GM13976 (cell line): Measurements from ENCODE around the gene TRAF1.

Experiments used
- DNase-seq: peaks from one replicate; pipeline ENCODE4 v3.0.0; 2012; ENCODE audit warnings: low spot score
- in situ Hi-C: fragments of 300-500 bp; cut with MboI; formaldehyde crosslinking; loops from one replicate; pipeline ENCODE4 v1.12.0; 2022; ENCODE audit warnings: low sequenced_read_pairs, mixed read lengths, inconsistent platforms; ENCODE audit not compliant: unreplicated experiment
- TF ChIP-seq, protein P1 (sequence below): IDR thresholded peaks from 2 replicates; pipeline ENCODE4 v1.5.1; 2012; ENCODE audit warnings: borderline replicate concordance, mild to moderate bottlenecking; ENCODE audit not compliant: insufficient read depth; ENCODE audit errors: extremely low read depth, missing control alignments, control extremely low read depth

The TRAF1 gene

DNA sequence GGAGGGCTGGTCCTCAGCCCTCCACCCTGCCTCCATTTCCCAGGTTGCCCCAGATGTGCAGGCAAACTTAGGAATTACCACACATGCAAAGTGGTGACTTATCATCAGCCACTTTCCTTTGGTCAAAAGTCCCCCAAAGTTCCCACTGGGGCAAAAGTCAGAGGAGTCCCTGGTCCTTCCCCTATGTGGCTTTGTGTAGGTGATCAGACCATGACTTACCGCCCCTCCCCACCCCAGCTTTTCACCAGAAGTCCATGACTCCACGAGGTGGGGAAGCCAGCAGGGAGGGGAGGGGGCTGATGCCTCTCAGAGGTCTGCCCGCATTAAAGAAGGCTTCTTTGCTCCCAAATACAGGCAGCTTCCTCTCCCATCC is 5.8 kb downstream of the TRAF1 start:
- in situ Hi-C loops: no loop called here
- TF ChIP-seq, protein P1, sequence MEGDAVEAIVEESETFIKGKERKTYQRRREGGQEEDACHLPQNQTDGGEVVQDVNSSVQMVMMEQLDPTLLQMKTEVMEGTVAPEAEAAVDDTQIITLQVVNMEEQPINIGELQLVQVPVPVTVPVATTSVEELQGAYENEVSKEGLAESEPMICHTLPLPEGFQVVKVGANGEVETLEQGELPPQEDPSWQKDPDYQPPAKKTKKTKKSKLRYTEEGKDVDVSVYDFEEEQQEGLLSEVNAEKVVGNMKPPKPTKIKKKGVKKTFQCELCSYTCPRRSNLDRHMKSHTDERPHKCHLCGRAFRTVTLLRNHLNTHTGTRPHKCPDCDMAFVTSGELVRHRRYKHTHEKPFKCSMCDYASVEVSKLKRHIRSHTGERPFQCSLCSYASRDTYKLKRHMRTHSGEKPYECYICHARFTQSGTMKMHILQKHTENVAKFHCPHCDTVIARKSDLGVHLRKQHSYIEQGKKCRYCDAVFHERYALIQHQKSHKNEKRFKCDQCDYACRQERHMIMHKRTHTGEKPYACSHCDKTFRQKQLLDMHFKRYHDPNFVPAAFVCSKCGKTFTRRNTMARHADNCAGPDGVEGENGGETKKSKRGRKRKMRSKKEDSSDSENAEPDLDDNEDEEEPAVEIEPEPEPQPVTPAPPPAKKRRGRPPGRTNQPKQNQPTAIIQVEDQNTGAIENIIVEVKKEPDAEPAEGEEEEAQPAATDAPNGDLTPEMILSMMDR: no peak
- DNase-seq: no peak

DNA sequence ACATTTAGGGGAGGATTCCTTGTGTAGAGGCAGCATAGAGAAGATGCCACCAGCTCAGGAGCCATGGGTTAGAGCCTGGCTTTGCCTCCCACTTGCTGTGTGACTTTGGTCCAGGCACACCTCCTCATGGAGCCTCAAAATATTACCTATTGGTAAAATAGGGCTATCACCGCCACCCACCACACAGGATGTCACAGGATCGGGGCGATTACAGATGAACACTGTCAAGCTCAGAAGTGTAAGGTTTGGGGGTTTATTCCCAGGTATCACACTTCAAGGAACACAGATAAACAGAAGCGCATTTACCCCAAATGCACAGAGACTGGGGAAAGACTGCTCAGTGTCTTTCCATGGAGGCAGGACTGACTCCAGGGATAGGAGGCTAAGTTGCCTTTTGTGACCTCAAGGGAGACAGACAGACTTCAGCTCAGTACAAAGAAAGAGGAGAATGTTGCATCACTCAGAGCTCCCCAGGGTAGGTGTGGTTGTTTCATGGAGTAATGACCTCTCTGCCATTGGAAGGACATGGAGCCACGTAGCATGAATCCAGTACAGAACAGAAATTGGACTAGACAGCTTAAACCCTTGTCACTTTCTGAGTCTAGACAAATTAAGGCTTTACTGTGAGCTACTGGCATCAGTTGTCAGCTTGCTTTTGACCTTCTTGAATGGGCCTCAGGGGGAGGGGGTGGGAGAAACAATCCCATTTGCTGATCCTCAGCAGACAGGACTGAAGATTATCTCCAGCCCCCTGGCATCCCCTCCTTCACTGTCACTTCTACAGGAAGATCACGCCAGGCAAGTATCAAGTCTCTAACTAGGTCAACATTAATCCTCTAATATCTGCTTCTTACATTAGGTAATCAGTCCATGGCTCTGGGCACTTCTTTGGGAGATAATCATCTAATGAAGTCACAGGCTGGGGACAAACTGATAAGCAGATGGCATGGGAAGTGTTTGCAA is 6.5 kb downstream of the TRAF1 start:
- in situ Hi-C loops: no loop called here
- DNase-seq: no peak
- TF ChIP-seq, protein P1: no peak

DNA sequence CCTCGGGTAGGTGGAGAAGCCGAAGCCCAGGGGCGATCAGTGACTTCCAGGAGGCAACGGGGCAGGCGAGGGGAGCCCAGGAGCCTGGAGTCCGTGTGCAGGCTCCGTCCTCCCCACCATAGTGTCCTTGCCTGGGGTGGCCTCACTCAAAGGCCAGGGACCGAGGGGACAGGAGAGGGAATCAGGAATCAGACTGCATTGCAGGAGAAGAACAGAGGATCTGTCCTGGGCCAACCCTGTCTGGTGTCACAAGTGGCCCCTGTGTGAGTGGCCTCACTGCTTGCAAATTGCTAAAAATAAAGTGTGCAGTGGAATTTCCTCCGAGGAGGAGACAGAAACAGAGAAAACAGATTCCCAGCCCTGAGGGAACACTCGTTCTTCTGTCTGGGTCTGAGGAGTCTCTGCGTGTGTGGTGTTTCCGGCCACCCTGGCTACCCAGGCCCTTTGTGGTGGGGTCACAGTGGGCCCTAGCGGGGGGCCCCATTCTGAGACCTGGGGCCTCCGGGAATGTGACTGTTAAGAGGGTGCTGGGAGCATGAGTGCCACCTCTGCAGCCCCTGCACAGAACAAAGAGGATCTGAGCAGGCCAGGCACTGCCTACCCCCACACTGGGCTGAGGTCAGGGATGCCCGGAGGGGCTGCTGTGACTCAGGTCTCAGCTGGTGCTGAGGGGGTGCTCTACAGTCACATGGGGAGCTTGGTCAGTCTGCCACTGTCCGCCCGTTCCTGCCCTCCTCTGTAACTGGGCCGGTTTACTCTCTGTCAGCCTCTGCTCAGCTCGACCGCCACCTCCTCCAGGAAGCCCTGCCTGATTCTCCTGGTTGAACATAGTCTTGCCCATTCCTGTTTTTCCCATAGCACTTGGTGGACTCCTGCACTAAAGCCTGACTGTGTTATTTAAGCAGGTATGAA is 7.4 kb downstream of the TRAF1 start:
- DNase-seq: no peak
- in situ Hi-C loops: no loop called here
- TF ChIP-seq, protein P1: no peak

DNA sequence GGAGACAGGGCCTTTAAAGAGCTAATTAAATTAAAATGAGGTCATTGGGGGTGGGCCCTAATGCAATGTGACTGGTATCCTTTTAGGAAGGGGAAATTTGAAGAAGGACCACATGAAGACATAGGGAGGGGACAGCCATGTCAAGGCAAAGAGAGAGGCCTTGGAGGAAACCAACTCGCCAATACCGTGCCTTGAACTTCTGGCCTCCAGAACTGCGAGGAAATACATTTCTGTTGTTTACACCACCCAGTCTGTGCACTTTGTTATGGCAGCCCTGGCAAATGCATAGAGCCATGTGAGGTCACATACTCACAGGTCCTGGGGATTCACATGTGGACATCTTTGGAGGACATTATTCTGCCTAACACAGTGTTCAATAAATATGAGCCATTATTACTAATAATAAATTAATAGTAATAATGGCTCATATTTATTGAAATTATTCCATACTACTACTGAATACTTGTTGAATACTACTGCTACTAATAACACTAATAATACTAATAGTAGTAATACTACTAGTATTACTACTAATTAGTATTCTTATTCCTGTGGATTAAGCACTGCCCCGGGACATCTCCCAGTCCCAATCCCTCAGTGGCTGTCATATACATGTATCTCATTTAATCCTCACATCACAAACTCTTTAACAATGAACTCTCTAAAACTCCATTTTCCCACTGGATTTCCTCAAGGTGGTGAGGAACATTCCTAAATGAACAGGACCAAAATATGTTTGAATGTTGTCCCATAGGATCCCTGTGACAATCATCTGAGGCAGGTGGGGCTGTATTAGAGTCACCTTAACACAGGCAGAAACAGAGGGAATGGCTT is 8.4 kb downstream of the TRAF1 start:
- TF ChIP-seq, protein P1: no peak
- in situ Hi-C loops: no loop called here
- DNase-seq: no peak

DNA sequence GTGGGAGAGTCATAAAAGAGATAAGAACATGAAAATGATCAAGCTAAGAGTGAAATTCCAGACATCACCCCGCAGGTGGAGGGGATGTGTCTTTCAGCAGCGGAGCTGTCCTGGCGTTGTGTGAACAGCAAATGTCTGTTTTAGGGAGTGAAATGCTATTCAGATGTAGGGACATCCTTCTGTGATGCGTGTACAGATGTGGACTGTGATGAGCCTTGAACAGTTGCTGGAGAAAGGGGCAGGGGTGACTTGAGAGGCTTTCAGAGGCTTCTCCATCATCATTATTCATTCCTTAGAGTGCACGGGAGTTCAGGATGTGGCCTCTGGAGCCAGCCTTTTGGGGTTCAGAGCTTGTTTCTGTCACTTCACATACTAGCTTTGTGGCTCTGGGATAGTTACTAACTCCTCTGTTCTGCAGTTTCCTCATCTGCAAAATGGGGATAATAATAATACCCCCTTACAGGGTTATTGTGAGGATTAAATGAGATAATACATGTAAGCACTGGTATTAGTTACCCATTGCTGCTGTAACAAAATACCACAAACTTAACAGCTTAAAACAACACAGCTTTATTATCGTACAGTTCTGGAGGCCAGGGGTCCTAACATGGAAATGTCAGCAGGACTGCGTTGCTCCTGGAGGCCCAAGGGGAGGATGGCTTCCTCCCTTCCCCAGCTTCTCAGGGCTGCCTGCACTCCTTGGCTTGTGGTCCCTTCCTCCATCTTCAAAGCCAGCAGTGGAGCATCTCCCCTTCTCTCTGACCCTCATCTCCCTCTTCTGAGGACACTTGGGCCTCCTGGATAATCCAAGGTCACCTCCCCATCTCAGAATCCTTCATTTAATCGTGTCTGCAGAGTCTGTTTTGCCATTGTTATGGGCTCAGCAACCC is 9.4 kb downstream of the TRAF1 start:
- no peak for DNase-seq
- in situ Hi-C loops: no loop called here
- TF ChIP-seq, protein P1: no peak

DNA sequence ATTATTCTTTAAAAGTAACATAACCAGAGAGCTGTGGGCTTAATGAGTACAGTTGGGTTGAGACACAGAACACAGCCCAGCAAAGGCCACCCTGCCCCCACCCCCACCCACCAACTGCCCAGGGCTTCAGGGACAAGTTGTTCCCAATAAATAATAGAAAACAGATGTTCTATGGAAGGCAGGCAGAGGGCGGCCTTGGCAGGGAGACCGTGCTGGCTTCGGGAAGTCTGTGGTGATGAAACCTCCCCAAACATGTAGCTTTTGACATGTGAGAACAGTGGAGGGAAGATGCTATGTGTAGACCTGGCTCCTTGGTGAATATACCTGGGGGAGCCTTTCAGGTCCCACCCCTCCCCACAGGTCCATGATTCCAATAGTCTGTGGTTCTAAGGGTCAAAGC is 10.0 kb downstream of the TRAF1 start:
- TF ChIP-seq, protein P1: no peak
- in situ Hi-C loops: no loop called here
- DNase-seq: no peak
